GM12872 (cell line): ENCODE measurements around the gene PRKN.

Experiments
- TF ChIP-seq, protein P1 (sequence below): IDR thresholded peaks from 3 replicates; pipeline ENCODE4 v1.5.1; 2011; ENCODE audit warnings: low read depth, mild to moderate bottlenecking, low read length, moderate library complexity; ENCODE audit not compliant: insufficient read depth

PRKN gene

DNA sequence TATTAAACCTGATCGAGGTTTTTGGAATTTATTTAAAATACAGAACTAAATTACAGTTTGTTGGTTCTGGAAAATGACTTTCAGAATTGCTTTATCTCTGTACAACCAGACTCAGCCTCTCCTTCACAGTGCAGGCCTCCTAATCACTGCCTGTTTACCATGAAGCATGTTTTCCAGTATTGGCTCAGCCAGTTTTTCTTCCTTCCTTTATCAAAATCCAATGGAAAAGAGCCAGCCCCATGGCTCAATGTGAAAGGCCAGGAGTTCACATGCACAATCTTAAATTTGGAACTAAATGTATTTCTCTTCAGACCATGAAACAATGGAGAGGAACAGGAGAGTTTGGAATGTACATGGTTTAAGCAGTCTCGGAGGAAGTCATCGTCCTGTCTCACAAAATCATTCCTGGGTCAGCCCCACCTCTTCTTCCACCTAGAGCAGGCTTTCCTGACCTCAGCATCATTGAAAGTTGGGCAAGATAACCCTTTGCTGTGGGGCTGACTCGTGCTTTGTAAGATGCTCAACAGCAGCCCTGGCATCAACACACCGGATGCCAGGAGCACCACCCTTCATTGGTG lies 772.8 kb downstream of the PRKN start:
- TF ChIP-seq, protein P1, sequence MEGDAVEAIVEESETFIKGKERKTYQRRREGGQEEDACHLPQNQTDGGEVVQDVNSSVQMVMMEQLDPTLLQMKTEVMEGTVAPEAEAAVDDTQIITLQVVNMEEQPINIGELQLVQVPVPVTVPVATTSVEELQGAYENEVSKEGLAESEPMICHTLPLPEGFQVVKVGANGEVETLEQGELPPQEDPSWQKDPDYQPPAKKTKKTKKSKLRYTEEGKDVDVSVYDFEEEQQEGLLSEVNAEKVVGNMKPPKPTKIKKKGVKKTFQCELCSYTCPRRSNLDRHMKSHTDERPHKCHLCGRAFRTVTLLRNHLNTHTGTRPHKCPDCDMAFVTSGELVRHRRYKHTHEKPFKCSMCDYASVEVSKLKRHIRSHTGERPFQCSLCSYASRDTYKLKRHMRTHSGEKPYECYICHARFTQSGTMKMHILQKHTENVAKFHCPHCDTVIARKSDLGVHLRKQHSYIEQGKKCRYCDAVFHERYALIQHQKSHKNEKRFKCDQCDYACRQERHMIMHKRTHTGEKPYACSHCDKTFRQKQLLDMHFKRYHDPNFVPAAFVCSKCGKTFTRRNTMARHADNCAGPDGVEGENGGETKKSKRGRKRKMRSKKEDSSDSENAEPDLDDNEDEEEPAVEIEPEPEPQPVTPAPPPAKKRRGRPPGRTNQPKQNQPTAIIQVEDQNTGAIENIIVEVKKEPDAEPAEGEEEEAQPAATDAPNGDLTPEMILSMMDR: no peak

- TF ChIP-seq, protein P1: no peak
These were observed 773.5 kb downstream of the PRKN start for GRCh38 chr6:161954077-161954476.

- TF ChIP-seq, protein P1: no peak
These were observed 776.4 kb downstream of the PRKN start for GRCh38 chr6:161951126-161951525.

DNA sequence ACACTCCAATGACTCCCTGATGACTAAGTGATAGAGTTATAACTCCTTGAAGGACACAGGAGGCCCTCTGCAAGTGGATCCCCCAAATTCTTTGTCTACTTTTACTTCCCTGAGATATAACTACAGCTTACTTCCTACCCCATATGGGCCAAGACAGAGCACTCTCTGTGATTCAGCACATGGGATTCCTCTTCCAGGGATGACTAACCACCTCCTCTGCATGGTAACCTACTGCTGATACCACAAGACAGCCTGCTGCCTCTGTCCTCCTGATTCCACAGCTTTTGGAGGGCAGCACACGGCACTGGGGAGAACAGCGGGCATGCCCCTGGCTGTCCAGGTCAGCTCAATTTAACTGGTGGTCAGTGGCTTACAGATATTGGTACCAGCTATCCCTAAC lies 778.0 kb downstream of the PRKN start:
- TF ChIP-seq, protein P1: no peak

DNA sequence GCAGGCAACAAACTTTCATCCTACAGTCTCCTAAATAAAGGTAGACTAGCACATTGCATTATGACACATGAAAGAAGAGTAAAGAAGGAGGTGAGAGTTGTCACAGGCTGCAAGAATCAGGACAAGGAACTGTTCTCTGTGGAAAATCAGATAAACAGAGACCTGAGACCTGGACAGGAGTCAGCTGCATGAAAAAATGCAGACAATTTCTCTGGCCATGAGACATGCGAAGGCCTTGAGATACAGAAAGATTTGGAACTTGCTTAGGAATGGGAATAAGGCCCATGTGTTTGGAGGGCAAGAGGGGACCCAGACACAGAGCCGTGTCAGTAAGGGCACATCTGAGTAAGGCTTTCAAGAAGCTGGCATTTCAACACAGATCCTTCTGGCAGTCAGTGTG lies 779.1 kb downstream of the PRKN start:
- TF ChIP-seq, protein P1: no peak

GRCh38 chr6:161947371-161947770 lies 780.2 kb downstream of the PRKN start:
- TF ChIP-seq, protein P1: no peak

DNA sequence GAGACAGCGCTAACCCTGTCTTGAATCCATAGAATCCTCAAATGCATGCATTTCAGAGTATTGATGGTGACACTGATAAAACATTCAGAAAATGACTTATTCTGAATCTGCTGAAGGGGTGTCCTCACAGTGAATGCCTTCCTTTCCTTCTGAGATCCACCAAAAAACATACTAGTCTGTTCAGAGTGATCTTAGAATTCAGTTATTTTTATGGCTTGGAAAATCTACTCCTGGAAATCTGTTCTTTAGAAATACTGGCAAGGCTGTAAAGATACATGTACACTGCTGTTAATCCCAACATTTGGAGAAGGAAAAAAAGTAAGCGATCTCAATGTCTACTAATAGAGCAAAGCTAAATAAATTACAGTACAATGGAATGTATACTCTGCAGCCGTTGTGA lies 781.1 kb downstream of the PRKN start:
- TF ChIP-seq, protein P1: no peak

GRCh38 chr6:161943561-161943960 lies 784.0 kb downstream of the PRKN start:
- TF ChIP-seq, protein P1: no peak
